Uterus (tissue), 4 donors: ENCODE measurements around the gene FRZB. TPM values are rescaled to one million over a fixed set of nuclear protein-coding genes. Genes with fewer than 3 reads are reported as not detected.

Experiments used
- DNase-seq, 2 donors: peaks; one replicate each; pipeline ENCODE4 v3.0.0-alpha.2; 2019 to 2020
- H3K27ac ChIP-seq, 2 donors: fragments of 200-600 bp; sonication (generic); 1 replicate in 1 of 2; 2 replicates in 1 of 2; pipeline ENCODE4 v1.5.1; 2016 to 2018
- H3K27me3 ChIP-seq, 2 donors: fragments of 200-600 bp; sonication (generic); one replicate each; pipeline ENCODE4 v1.5.1; 2018 to 2019; ENCODE audit warnings: control low read depth in 1 of 2
- H3K36me3 ChIP-seq, 2 donors: fragments of 200-600 bp; sonication (generic); one replicate each; pipeline ENCODE4 v1.5.1; 2019; ENCODE audit warnings: control low read depth in 1 of 2
- H3K4me1 ChIP-seq, 2 donors: fragments of 200-600 bp; sonication (generic); one replicate each; pipeline ENCODE4 v1.5.1; 2018 to 2019; ENCODE audit warnings: control low read depth in 1 of 2
- H3K4me3 ChIP-seq, 2 donors: fragments of 200-600 bp; sonication (generic); 1 replicate in 1 of 2; 2 replicates in 1 of 2; pipeline ENCODE4 v1.5.1; 2018 to 2019; ENCODE audit warnings: mild to moderate bottlenecking in 1 of 2
- H3K9me3 ChIP-seq, 2 donors: fragments of 200-600 bp; sonication (generic); one replicate each; pipeline ENCODE4 v1.5.1; 2019; ENCODE audit warnings: control low read depth in 1 of 2
- CTCF ChIP-seq, 4 experiments: fragments of 200-600 bp in 2 of 4; fragments of 450-650 bp in 2 of 4; sonication (generic) in 2 of 4; IDR thresholded peaks; one replicate each; pipeline ENCODE4 v1.5.1; 2016 to 2019; ENCODE audit warnings: antibody characterized with exemption in 4 of 4, mild to moderate bottlenecking in 2 of 4, moderate library complexity in 1 of 4
- POLR2A ChIP-seq, 2 donors: fragments of 450-650 bp; IDR thresholded peaks; one replicate each; pipeline ENCODE4 v1.6.1; 2016; ENCODE audit warnings: antibody characterized with exemption in 2 of 2, mild to moderate bottlenecking in 1 of 2, moderate library complexity in 1 of 2
- intact Hi-C: fragments of 100-400 bp; cut with DNase I; formaldehyde crosslinking; loops from one replicate; pipeline ENCODE4 v1.15.1; 2023; ENCODE audit warnings: low total_unique reads
- total RNA-seq, 4 donors: library from RNA; depleted of rRNA in 3 of 4; stranded (reverse); fragments of >200 nt in 3 of 4; gene quantifications; one replicate each; pipeline versions ENCODE4 v1.1.0 to v1.2.4, GENCODE V29; 2014 to 2023
- donor health status: DM: yes; HTN: yes; CAD: no.

Gene FRZB
- total RNA-seq, 4 donors from 2014 or later = 0.29 to 15.1 (median 7.3) TPM

GRCh38 chr2:182912518-182912915 lies 46.1 kb upstream of the FRZB start:
- Histone ChIP-seq H3K36me3 (no peaks in the 10 kb centered on the region), H3K4me3 (no peak overlapping the region), H3K27me3 (no peaks in the 10 kb centered on the region), H3K9me3 (no peaks in the 10 kb centered on the region), H3K4me1 (no peaks in the 10 kb centered on the region), H3K27ac (no peak overlapping the region)
- no peak for DNase-seq
- no peak for TF ChIP-seq CTCF (IDR thresholded peaks at IDR 0.05)
- no peak for TF ChIP-seq POLR2A (IDR thresholded peaks at IDR 0.05)
- intact Hi-C loops = no loop called here

- H3K9me3 ChIP-seq = no peaks in the 10 kb centered on the region
- no peak overlapping the region for H3K27ac ChIP-seq
- H3K36me3 ChIP-seq = no peaks in the 10 kb centered on the region
- DNase-seq = no peak
- intact Hi-C loops = no loop called here
- TF ChIP-seq POLR2A (IDR thresholded peaks at IDR 0.05) (no peak), CTCF (IDR thresholded peaks at IDR 0.05) (no peak)
- no peaks in the 10 kb centered on the region for H3K27me3 ChIP-seq
- no peaks in the 10 kb centered on the region for H3K4me1 ChIP-seq
- no peak overlapping the region for H3K4me3 ChIP-seq
Measured at GRCh38 chr2:182911813-182912517, 45.5 kb upstream of the FRZB start.

GRCh38 chr2:182910965-182911364 lies 44.5 kb upstream of the FRZB start:
- Histone ChIP-seq H3K36me3 (no peaks in the 10 kb centered on the region), H3K4me3 (no peak overlapping the region), H3K27me3 (no peaks in the 10 kb centered on the region), H3K27ac (no peak overlapping the region), H3K9me3 (no peaks in the 10 kb centered on the region), H3K4me1 (no peaks in the 10 kb centered on the region)
- intact Hi-C loops = no loop called here
- TF ChIP-seq POLR2A (IDR thresholded peaks at IDR 0.05) (no peak), CTCF (IDR thresholded peaks at IDR 0.05) (no peak)
- DNase-seq = no peak

- Histone ChIP-seq H3K4me3 (no peak overlapping the region), H3K27me3 (no peaks in the 10 kb centered on the region), H3K9me3 (no peaks in the 10 kb centered on the region), H3K36me3 (no peaks in the 10 kb centered on the region), H3K27ac (no peak overlapping the region), H3K4me1 (no peaks in the 10 kb centered on the region)
- DNase-seq = no peak
- intact Hi-C loops = no loop called here
- TF ChIP-seq POLR2A (IDR thresholded peaks at IDR 0.05) (no peak), CTCF (IDR thresholded peaks at IDR 0.05) (no peak)
Measured at GRCh38 chr2:182907081-182907830, 40.8 kb upstream of the FRZB start.

- Histone ChIP-seq H3K9me3 (no peaks in the 10 kb centered on the region), H3K27me3 (no peaks in the 10 kb centered on the region), H3K36me3 (no peaks in the 10 kb centered on the region), H3K4me1 (no peaks in the 10 kb centered on the region), H3K27ac (no peak overlapping the region), H3K4me3 (no peak overlapping the region)
- TF ChIP-seq CTCF (IDR thresholded peaks at IDR 0.05) = no peak
- TF ChIP-seq POLR2A (IDR thresholded peaks at IDR 0.05) = no peak
- intact Hi-C loops = no loop called here
- DNase-seq = no peak
Measured at GRCh38 chr2:182906454-182906853, 40.0 kb upstream of the FRZB start.
